Natural killer cell (primary cell): ENCODE measurements around the gene FAM219B. TPM values are rescaled to one million over a fixed set of nuclear protein-coding genes. Genes with fewer than 3 reads are reported as not detected.

Experiments used
- ATAC-seq, 3 donors: fragments of 150-1000 bp in 2 of 3; fragments of 200-7000 bp in 1 of 3; cut with Tn5 transposase; 1 replicate in 1 of 3; 2 replicates in 2 of 3; pipeline ENCODE4 v1.10.0; 2021; ENCODE audit warnings: mild to moderate bottlenecking in 2 of 3, moderate library complexity in 2 of 3
- DNase-seq, 2 donors: peaks; one replicate each; pipeline versions ENCODE4 v3.0.0 to v3.0.0-alpha.2; 2013 to 2021; ENCODE audit warnings: mixed read lengths in 1 of 2
- H3K27ac ChIP-seq: one replicate; pipeline ENCODE4 v1.5.1; 2013; ENCODE audit warnings: mild to moderate bottlenecking, low read length
- H3K27me3 ChIP-seq: one replicate; pipeline ENCODE4 v1.6.1; 2013; ENCODE audit warnings: low read length; ENCODE audit not compliant: control insufficient read depth, insufficient read depth
- H3K36me3 ChIP-seq: one replicate; pipeline ENCODE4 v1.6.1; 2013; ENCODE audit warnings: low read length; ENCODE audit not compliant: control insufficient read depth, insufficient read depth
- H3K4me1 ChIP-seq: one replicate; pipeline ENCODE4 v1.6.1; 2013; ENCODE audit warnings: low read length; ENCODE audit not compliant: control insufficient read depth, insufficient read depth
- H3K4me3 ChIP-seq: one replicate; pipeline ENCODE4 v1.5.1; 2013; ENCODE audit warnings: low read length
- H3K9me3 ChIP-seq: one replicate; pipeline ENCODE4 v1.6.1; 2013; ENCODE audit warnings: low read length; ENCODE audit not compliant: control insufficient read depth, insufficient read depth
- H3K27ac Mint-ChIP-seq, 2 donors: one replicate each; pipeline ENCODE4 v1.8.0; 2022; ENCODE audit warnings: mild to moderate bottlenecking in 2 of 2, mixed read lengths in 2 of 2, moderate library complexity in 1 of 2
- H3K27me3 Mint-ChIP-seq, 2 donors: one replicate each; pipeline ENCODE4 v1.8.0; 2022; ENCODE audit warnings: low read depth in 2 of 2, mixed read lengths in 2 of 2
- H3K36me3 Mint-ChIP-seq: one replicate; pipeline ENCODE4 v1.8.0; 2022; ENCODE audit warnings: mixed read lengths
- H3K4me1 Mint-ChIP-seq, 2 donors: one replicate each; pipeline ENCODE4 v1.8.0; 2022; ENCODE audit warnings: mixed read lengths in 2 of 2
- H3K4me3 Mint-ChIP-seq: one replicate; pipeline ENCODE4 v1.8.0; 2022; ENCODE audit warnings: mild to moderate bottlenecking, moderate library complexity, mixed read lengths
- H3K9me3 Mint-ChIP-seq, 2 donors: one replicate each; pipeline ENCODE4 v1.8.0; 2022; ENCODE audit warnings: mixed read lengths in 2 of 2
- WGBS: methylation state at CpG from one replicate; pipeline ENCODE4 v1.1.7; 2013; ENCODE audit warnings: missing lambda C conversion rate; ENCODE audit not compliant: insufficient coverage; 5-methylcytosine and 5-hydroxymethylcytosine counted together
- intact Hi-C: fragments of 100-400 bp; cut with micrococcal nuclease; formaldehyde crosslinking; loops from one replicate; pipeline ENCODE4 v1.14.2; 2022
- total RNA-seq, 4 donors: library from RNA; stranded (reverse); fragments of 120-200 nt in 1 of 4; gene quantifications; one replicate each; pipeline versions ENCODE4 v1.2.3 to v1.2.4, GENCODE V29; 2013 to 2022
- TF ChIP-seq, protein P1 (sequence below): fragments of 200-600 bp; IDR thresholded peaks from one replicate; pipeline ENCODE4 v1.8.0; 2022; ENCODE audit warnings: antibody characterized with exemption

FAM219B gene
- total RNA-seq, 3 donors from 2014 or later (not counting 1 experiment from before 2014, with no cell fraction given) = 63.5 to 107 (median 69.0) TPM

DNA sequence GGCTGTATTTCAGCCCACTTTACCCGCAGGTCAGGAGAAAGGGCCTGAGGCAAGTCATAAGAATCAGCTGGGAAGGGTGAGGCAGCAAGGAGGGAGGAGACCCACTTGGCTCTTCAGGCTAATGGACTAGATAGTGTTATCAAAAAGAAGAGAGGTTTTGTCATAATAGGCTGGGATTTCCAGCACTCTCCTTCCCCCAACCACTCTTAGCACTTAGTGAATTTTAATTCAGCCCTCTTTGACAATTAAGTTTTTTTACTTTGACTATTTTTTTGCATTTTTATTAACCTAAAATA is 16.0 kb downstream of the FAM219B start:
- Histone ChIP-seq H3K27ac (no peak overlapping the region), H3K4me3 (peak overlapping the region; percentile 65), H3K4me1 (peaks cover 42% of the 10 kb centered on the region), H3K27me3 (no peaks in the 10 kb centered on the region), H3K9me3 (no peaks in the 10 kb centered on the region), H3K36me3 (no peaks in the 10 kb centered on the region)
- Mint-ChIP-seq H3K27ac (peak overlapping the region; percentile 85 to 87), H3K27me3 (no peaks in the 10 kb centered on the region), H3K36me3 (no peaks in the 10 kb centered on the region), H3K4me1 (peaks cover 27 to 36% of the 10 kb centered on the region in 2 donors), H3K9me3 (no peaks in the 10 kb centered on the region), H3K4me3 (peak overlapping the region; percentile 86)
- TF ChIP-seq, protein P1, sequence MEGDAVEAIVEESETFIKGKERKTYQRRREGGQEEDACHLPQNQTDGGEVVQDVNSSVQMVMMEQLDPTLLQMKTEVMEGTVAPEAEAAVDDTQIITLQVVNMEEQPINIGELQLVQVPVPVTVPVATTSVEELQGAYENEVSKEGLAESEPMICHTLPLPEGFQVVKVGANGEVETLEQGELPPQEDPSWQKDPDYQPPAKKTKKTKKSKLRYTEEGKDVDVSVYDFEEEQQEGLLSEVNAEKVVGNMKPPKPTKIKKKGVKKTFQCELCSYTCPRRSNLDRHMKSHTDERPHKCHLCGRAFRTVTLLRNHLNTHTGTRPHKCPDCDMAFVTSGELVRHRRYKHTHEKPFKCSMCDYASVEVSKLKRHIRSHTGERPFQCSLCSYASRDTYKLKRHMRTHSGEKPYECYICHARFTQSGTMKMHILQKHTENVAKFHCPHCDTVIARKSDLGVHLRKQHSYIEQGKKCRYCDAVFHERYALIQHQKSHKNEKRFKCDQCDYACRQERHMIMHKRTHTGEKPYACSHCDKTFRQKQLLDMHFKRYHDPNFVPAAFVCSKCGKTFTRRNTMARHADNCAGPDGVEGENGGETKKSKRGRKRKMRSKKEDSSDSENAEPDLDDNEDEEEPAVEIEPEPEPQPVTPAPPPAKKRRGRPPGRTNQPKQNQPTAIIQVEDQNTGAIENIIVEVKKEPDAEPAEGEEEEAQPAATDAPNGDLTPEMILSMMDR = no peak
- 7% methylated on average over 1 of the region's 1 CpG for WGBS
- intact Hi-C loops = loop anchor here (2.0 kb wide), 1 partner anchor 16 kb away; the partner anchor contains the start of gene FAM219B
- ATAC-seq = no peak
- no peak for DNase-seq

DNA sequence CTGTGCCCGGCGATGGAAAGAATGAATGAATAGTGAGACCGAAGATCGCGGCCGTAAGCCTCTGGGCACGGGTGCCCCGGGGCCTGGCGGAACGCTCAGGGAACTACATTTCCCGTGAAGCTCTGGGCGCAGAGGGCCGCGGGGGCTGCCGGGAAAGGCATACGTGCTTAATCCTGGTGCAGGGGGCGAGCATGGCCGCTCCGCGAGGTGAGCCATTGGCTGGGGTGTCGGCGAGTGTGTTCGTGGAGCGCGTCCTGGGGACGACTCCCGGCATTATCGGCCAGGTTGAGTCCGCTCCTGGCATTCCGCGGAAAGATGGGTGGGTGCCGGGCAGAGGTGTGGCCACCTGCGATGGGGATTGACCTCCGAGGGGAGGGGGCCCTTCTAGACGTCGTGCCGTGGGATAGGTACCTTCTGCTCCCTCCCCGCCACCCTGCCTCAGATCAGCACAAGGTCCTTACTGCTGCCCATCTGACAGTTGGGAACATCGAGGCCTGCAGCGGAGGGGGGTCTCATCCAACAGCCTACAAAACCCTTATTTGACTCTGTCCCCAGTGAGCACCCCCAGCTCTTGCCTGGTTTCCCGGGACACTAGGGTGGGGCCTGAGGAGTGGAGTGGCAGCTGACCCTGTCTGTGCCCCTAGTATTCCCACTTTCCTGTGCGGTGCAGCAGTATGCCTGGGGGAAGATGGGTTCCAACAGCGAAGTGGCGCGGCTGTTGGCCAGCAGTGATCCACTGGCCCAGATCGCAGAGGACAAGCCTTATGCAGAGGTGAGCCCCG is 16.6 kb downstream of the FAM219B start, which contains the start of gene MPI:
TSS of gene MPI (plus strand) at position 160 of the 782 bp plus-strand sequence. CDS start at position 192, 32 bp downstream.
- peaks cover 27 to 36% of the 10 kb centered on the region in 2 donors for H3K4me1 Mint-ChIP-seq
- Histone ChIP-seq H3K27me3 (no peaks in the 10 kb centered on the region), H3K4me1 (peaks cover 42% of the 10 kb centered on the region), H3K27ac (peak within 1 kb of the TSS; percentile 56), H3K9me3 (no peaks in the 10 kb centered on the region), H3K36me3 (no peaks in the 10 kb centered on the region), H3K4me3 (peak within 1 kb of the TSS; percentile 65)
- WGBS = 4% methylated on average over 47 of the region's 47 CpGs
- DNase-seq = peak; percentile 75 to 89
- H3K36me3 Mint-ChIP-seq = no peaks in the 10 kb centered on the region
- no peaks in the 10 kb centered on the region for H3K9me3 Mint-ChIP-seq
- H3K4me3 Mint-ChIP-seq = peak within 1 kb of the TSS; percentile 86
- TF ChIP-seq, protein P1 = no peak
- peak; percentile 97 to 100 (median 100) for ATAC-seq
- intact Hi-C loops = loop anchor here (1.0 to 2.0 kb wide), 2 partner anchors 17 kb away; partner anchors contain the start of genes FAM219B and SCAMP2
- H3K27ac Mint-ChIP-seq = peak within 1 kb of the TSS; percentile 85 to 87
- H3K27me3 Mint-ChIP-seq = no peaks in the 10 kb centered on the region

DNA sequence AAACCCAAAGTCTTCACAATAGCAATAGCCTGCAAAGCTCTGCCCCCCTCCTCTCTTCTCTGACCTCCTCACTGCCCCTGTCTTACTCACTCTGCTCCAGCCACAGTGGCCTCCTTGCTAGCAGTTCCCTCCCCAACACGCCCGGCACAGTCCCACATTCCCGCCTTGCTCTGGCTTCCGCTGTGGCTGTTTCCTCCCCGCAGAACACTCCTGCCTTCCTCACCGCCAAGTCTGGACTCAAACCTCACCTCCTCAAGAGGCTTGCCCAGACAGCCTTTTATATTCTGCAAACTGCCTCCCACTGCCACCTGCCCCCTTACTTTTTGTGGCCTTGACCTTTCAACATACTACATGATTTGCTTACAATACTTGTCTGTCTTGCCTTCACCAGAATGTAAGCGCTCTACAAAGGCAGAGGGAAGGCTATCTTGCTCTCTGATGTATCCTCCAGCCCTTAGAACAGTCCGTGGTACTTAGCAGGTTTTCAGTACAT is 17.2 kb downstream of the FAM219B start:
- H3K36me3 Mint-ChIP-seq = no peaks in the 10 kb centered on the region
- H3K27ac Mint-ChIP-seq = peak overlapping the region; percentile 85 to 87
- TF ChIP-seq, protein P1 = no peak
- ATAC-seq (peak; percentile 9 to 32 (median 26)), DNase-seq (peak in 1 of 2 donors; percentile 44)
- Histone ChIP-seq H3K4me1 (peaks cover 40% of the 10 kb centered on the region), H3K9me3 (no peaks in the 10 kb centered on the region), H3K4me3 (peak overlapping the region; percentile 65), H3K27me3 (no peaks in the 10 kb centered on the region), H3K36me3 (no peaks in the 10 kb centered on the region), H3K27ac (peak overlapping the region; percentile 56)
- H3K27me3 Mint-ChIP-seq = no peaks in the 10 kb centered on the region
- H3K4me1 Mint-ChIP-seq = peaks cover 27 to 36% of the 10 kb centered on the region in 2 donors
- H3K9me3 Mint-ChIP-seq = no peaks in the 10 kb centered on the region
- peak overlapping the region; percentile 86 for H3K4me3 Mint-ChIP-seq
- WGBS = 39% methylated on average over 8 of the region's 8 CpGs
- intact Hi-C loops = loop anchor here (1.0 kb wide), 1 partner anchor 16 kb away; the partner anchor contains the start of gene SCAMP2
